ENCODE measurements around the gene NXN. TPM values are rescaled to one million over a fixed set of nuclear protein-coding genes. Genes with fewer than 3 reads are reported as not detected.
"Not testable (repeated sequence)": the region's sequence is repeated elsewhere in the genome, so short reads cannot be mapped to it uniquely, and the experiment has no call there.

NXN gene
- total RNA-seq, 4 donors from 2014 or later: 2.1 to 14.0 (median 8.6) TPM

DNA sequence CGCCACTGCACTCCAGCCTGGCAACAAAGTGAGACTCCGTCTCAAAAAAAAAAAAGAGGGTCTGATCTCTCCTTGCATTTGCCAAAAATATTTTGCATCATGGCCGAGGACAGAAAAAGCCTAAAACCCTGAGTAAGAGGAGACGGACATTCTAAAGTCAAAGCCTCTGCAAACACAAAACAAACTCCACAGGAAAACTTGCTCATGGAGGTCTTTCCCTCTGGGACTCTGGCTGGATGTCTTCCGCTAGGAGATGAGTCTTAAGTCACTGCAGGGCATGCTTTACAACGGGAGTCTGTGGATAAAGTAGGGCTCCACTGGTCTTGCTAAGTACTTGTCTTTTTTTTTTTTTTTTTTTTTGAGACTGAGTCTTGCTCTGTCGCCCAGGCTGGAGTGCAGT, 123.4 kb downstream of the NXN start:
- TF ChIP-seq, protein P1, sequence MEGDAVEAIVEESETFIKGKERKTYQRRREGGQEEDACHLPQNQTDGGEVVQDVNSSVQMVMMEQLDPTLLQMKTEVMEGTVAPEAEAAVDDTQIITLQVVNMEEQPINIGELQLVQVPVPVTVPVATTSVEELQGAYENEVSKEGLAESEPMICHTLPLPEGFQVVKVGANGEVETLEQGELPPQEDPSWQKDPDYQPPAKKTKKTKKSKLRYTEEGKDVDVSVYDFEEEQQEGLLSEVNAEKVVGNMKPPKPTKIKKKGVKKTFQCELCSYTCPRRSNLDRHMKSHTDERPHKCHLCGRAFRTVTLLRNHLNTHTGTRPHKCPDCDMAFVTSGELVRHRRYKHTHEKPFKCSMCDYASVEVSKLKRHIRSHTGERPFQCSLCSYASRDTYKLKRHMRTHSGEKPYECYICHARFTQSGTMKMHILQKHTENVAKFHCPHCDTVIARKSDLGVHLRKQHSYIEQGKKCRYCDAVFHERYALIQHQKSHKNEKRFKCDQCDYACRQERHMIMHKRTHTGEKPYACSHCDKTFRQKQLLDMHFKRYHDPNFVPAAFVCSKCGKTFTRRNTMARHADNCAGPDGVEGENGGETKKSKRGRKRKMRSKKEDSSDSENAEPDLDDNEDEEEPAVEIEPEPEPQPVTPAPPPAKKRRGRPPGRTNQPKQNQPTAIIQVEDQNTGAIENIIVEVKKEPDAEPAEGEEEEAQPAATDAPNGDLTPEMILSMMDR (IDR thresholded peaks at IDR 0.05): no peak
- TF ChIP-seq POLR2A (IDR thresholded peaks at IDR 0.05): no peak
- Histone ChIP-seq H3K4me1 (peaks cover 0 to 12% (median 0%) of the 10 kb centered on the region in 4 donors), H3K9me3 (no peaks in the 10 kb centered on the region), H3K4me3 (no peak overlapping the region), H3K27me3 (no peaks in the 10 kb centered on the region), H3K36me3 (no peaks in the 10 kb centered on the region), H3K27ac (no peak overlapping the region)
- DNase-seq: no peak

DNA sequence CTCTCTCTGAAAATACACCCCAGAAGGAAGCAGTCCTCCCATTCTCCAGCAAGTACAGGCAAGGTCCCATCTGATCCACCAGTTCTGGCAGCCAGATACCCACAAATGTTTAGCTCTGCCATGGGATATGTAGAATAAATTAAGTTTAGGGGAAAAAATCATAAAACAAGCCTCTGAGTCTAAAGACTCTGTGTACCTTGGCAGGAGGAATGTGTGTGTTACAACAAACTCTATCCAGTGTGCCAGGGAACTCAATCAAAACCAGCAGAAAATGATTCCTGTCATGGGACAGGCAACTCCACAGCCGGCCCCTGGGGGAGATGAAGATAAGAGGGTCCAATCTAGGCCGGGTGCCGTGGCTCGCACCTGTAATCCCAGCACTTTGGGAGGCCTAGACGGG, 124.0 kb downstream of the NXN start:
- Histone ChIP-seq H3K36me3 (no peaks in the 10 kb centered on the region), H3K4me1 (peaks cover 0 to 13% (median 0%) of the 10 kb centered on the region in 4 donors), H3K27me3 (no peaks in the 10 kb centered on the region), H3K9me3 (no peaks in the 10 kb centered on the region), H3K27ac (no peak overlapping the region), H3K4me3 (no peak overlapping the region)
- no peak for TF ChIP-seq POLR2A (IDR thresholded peaks at IDR 0.05)
- TF ChIP-seq, protein P1 (IDR thresholded peaks at IDR 0.05): no peak
- DNase-seq: no peak

GRCh38 chr17:852850-853249, 126.7 kb downstream of the NXN start:
- H3K9me3 ChIP-seq, H3K4me3 ChIP-seq, H3K27ac ChIP-seq, H3K36me3 ChIP-seq, DNase-seq, H3K27me3 ChIP-seq: not testable (repeated sequence)
- H3K4me1 ChIP-seq: peaks cover 0 to 23% (median 0%) of the 10 kb centered on the region in 4 donors

GRCh38 chr17:852349-852748, 127.2 kb downstream of the NXN start:
- peaks cover 0 to 23% (median 0%) of the 10 kb centered on the region in 4 donors for H3K4me1 ChIP-seq
- H3K27ac ChIP-seq: peak overlapping the region in 1 of 4 donors; percentile 81
- no peaks in the 10 kb centered on the region for H3K36me3 ChIP-seq
- no peak for DNase-seq
- no peaks in the 10 kb centered on the region for H3K27me3 ChIP-seq
- H3K9me3 ChIP-seq: no peaks in the 10 kb centered on the region
- no peak for TF ChIP-seq POLR2A (IDR thresholded peaks at IDR 0.05)
- TF ChIP-seq, protein P1 (IDR thresholded peaks at IDR 0.05): no peak
- H3K4me3 ChIP-seq: no peak overlapping the region

DNA sequence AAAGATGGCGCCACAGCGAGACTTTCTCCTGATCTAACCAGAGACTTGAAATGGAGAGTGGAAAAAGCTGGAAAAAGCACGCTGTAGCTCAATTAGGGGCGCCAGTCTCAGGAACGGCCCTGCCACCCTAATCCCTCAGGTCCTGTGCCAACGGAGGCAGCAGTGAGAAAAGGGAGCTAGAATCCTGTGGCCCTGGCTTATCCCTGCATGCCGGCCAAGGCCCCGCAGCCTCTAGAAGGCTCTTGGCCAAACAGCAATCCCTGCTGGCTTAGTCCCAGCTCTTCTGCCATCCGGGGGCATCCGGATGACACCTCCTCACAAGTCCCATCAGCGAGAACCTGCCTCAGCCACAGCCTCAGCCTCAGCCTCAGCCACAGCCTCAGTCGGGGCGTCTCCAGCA, 127.7 kb downstream of the NXN start:
- peaks cover 0 to 23% (median 0%) of the 10 kb centered on the region in 4 donors for H3K4me1 ChIP-seq
- no peak for DNase-seq
- H3K27me3 ChIP-seq: no peaks in the 10 kb centered on the region
- TF ChIP-seq, protein P1 (IDR thresholded peaks at IDR 0.05): no peak
- no peak for TF ChIP-seq POLR2A (IDR thresholded peaks at IDR 0.05)
- H3K4me3 ChIP-seq: no peak overlapping the region
- peak overlapping the region in 1 of 4 donors; percentile 81 for H3K27ac ChIP-seq
- no peaks in the 10 kb centered on the region for H3K36me3 ChIP-seq
- H3K9me3 ChIP-seq: no peaks in the 10 kb centered on the region

DNA sequence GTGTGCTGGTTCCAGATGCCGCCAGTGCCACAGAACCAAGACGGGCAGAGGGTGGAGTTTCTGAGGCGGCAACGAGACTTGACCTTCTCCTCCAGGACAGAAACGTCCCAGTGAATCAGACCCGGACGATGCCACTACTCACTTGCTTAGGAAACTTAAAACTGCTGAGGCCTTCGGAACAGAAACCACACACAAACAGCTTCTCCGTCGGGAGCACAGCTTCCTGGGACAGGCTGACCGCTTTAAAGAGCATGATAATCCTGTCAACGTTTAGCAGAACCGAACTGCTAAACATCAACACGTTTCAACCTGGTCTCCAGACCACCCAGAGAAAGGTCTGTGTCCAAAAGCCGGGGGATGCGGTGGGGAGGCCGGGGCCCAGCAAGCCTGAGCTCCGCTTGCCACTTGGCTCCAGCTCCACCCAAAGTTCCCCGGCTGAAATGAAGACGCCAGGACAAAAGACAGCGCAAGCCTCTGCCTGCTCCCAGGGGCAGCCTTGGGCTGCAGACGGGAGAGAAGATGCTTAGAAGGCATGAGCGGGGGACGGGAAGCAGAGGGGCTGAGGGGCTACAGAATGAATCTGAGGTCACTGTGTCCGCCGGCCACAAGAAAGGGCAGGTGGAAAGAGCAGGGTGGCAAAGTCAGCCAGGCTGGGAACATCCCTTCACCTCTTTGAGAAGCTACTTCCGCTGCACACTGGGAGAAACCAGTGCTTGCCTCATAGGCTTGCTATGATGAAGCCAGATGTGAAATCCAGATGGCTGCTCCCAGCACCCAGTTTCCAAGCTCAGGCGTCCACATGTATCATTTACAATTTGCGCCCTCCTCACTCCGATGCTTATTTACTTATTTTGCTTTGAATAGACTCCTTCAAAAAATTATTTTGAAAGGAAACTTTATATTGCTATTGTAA, 128.5 kb downstream of the NXN start:
- H3K9me3 ChIP-seq: no peaks in the 10 kb centered on the region
- H3K36me3 ChIP-seq: no peaks in the 10 kb centered on the region
- no peaks in the 10 kb centered on the region for H3K27me3 ChIP-seq
- peaks cover 0 to 23% (median 0%) of the 10 kb centered on the region in 4 donors for H3K4me1 ChIP-seq
- no peak for DNase-seq
- H3K27ac ChIP-seq: peak overlapping the region; percentile 14 to 81 (median 50)
- H3K4me3 ChIP-seq: peak overlapping the region in 1 of 4 donors; percentile 5
- TF ChIP-seq POLR2A (IDR thresholded peaks at IDR 0.05): no peak
- TF ChIP-seq, protein P1 (IDR thresholded peaks at IDR 0.05): no peak

All from Peyer's patch (tissue), 4 donors.